IMR-90 (cell line): ENCODE data around the gene WDR70. TPM values are rescaled to one million over a fixed set of nuclear protein-coding genes. Genes with fewer than 3 reads are reported as not detected.

ENCODE experiments used
- ATAC-seq: fragments of 200-7000 bp; cut with Tn5 transposase; 2 replicates; pipeline ENCODE4 v1.9.1; 2020; ENCODE audit warnings: low read depth, mild to moderate bottlenecking, moderate library complexity
- BruUV-seq: library from RNA; stranded (reverse); fragments of 400-500 nt; replicated peaks from 2 replicates; lab custom pipeline; 2021; lab: Mats Ljungman, UMichigan
- CTCF ChIA-PET: fragments of 300-600 bp; formaldehyde crosslinking; extraction: SDS; loops from one replicate; lab custom pipeline; 2021; ENCODE audit warnings: antibody characterized with exemption; lab: Yijun Ruan, JAX
- POLR2A ChIA-PET: fragments of 300-600 bp; sonication (Branson Sonifier 250); formaldehyde crosslinking; loops from one replicate; lab custom pipeline; 2022; ENCODE audit warnings: antibody characterized with exemption; ENCODE audit not compliant: unreplicated experiment; lab: Charles Lee
- DNase-seq: peaks from one replicate; pipeline ENCODE4 v3.0.0; 2013
- H2AFZ ChIP-seq: replicated peaks from 2 replicates; pipeline ENCODE3; 2013; ENCODE audit warnings: low read length, mild to moderate bottlenecking; ENCODE audit not compliant: poor library complexity
- H2AK5ac ChIP-seq: 2 replicates; pipeline ENCODE4 v1.6.1; 2013; ENCODE audit warnings: low read depth, low read length, inconsistent platforms
- H2AK9ac ChIP-seq: replicated peaks from 2 replicates; pipeline ENCODE3; 2013; ENCODE audit warnings: mild to moderate bottlenecking, low read depth, low read length, moderate library complexity; ENCODE audit not compliant: poor library complexity
- H2BK120ac ChIP-seq: 2 replicates; pipeline ENCODE4 v1.6.1; 2013; ENCODE audit warnings: low read depth, low read length, inconsistent platforms
- H2BK15ac ChIP-seq: 3 replicates; pipeline ENCODE4 v1.6.1; 2013; ENCODE audit warnings: low read depth, low read length, inconsistent platforms
- H2BK20ac ChIP-seq: 2 replicates; pipeline ENCODE4 v1.6.1; 2013; ENCODE audit warnings: low read depth, mild to moderate bottlenecking, inconsistent platforms, low read length, moderate library complexity
- H2BK5ac ChIP-seq: 2 replicates; pipeline ENCODE4 v1.6.1; 2013; ENCODE audit warnings: mild to moderate bottlenecking, low read depth, low read length, inconsistent platforms; ENCODE audit not compliant: poor library complexity, severe bottlenecking
- H3K14ac ChIP-seq: replicated peaks from 2 replicates; pipeline ENCODE4 v1.6.1; 2013; ENCODE audit warnings: low read depth, low read length, inconsistent platforms
- H3K18ac ChIP-seq: 2 replicates; pipeline ENCODE4 v1.6.1; 2013; ENCODE audit warnings: low read depth, low read length, control low read depth
- H3K23ac ChIP-seq: 2 replicates; pipeline ENCODE4 v1.6.1; 2013; ENCODE audit warnings: low read depth, low read length, inconsistent platforms
- H3K27ac ChIP-seq: 2 replicates; pipeline ENCODE4 v1.5.1; 2013; ENCODE audit warnings: mild to moderate bottlenecking, control low read depth, low read length; ENCODE audit not compliant: insufficient read depth
- H3K27me3 ChIP-seq: 2 replicates; pipeline ENCODE4 v1.6.1; 2013; ENCODE audit warnings: low read length; ENCODE audit not compliant: control insufficient read depth, insufficient read depth
- H3K36me3 ChIP-seq: 2 replicates; pipeline ENCODE4 v1.6.1; 2013; ENCODE audit warnings: low read length, mixed read lengths; ENCODE audit not compliant: control insufficient read depth, insufficient read depth
- H3K4ac ChIP-seq: 2 replicates; pipeline ENCODE4 v1.6.1; 2013; ENCODE audit warnings: low read depth, low read length, inconsistent platforms
- H3K4me1 ChIP-seq: 2 replicates; pipeline ENCODE4 v1.6.1; 2013; ENCODE audit warnings: low read length, mixed read lengths; ENCODE audit not compliant: control insufficient read depth, insufficient read depth
- H3K4me2 ChIP-seq: 2 replicates; pipeline ENCODE4 v1.6.1; 2013; ENCODE audit warnings: low read depth, mild to moderate bottlenecking, control low read depth, low read length, moderate library complexity
- H3K4me3 ChIP-seq: 2 replicates; pipeline ENCODE4 v1.5.1; 2013; ENCODE audit warnings: low read depth, mild to moderate bottlenecking, control low read depth, low read length, moderate library complexity; ENCODE audit not compliant: insufficient read depth
- H3K56ac ChIP-seq: 2 replicates; pipeline ENCODE4 v1.6.1; 2013; ENCODE audit warnings: low read length, inconsistent platforms; ENCODE audit not compliant: insufficient read depth; ENCODE audit errors: extremely low read depth
- H3K79me1 ChIP-seq, 2 experiments: 2 replicates each; pipeline ENCODE4 v1.6.1; 2013; ENCODE audit warnings: low read length in 2 of 2, inconsistent platforms in 1 of 2, low read depth in 1 of 2
- H3K9ac ChIP-seq: 2 replicates; pipeline ENCODE4 v1.6.1; 2013; ENCODE audit warnings: low read depth, low read length, control low read depth
- H3K9me1 ChIP-seq: 2 replicates; pipeline ENCODE4 v1.6.1; 2013; ENCODE audit warnings: low read length, inconsistent platforms; ENCODE audit not compliant: insufficient read depth
- H3K9me3 ChIP-seq: 2 replicates; pipeline ENCODE4 v1.6.1; 2013; ENCODE audit warnings: low read length; ENCODE audit not compliant: control insufficient read depth, insufficient read depth
- H4K20me1 ChIP-seq: 2 replicates; pipeline ENCODE4 v1.6.1; 2013; ENCODE audit warnings: low read length, inconsistent platforms; ENCODE audit not compliant: insufficient read depth
- H4K5ac ChIP-seq: 2 replicates; pipeline ENCODE4 v1.6.1; 2013; ENCODE audit warnings: mild to moderate bottlenecking, low read depth, low read length, control low read depth
- H4K8ac ChIP-seq, 2 experiments: 2 replicates each; pipeline ENCODE4 v1.6.1; 2013; ENCODE audit warnings: low read depth in 2 of 2, low read length in 2 of 2, control low read depth in 1 of 2, inconsistent platforms in 1 of 2
- H4K91ac ChIP-seq: 2 replicates; pipeline ENCODE4 v1.6.1; 2013; ENCODE audit warnings: low read depth, low read length, inconsistent platforms; ENCODE audit not compliant: insufficient read depth
- BHLHE40 ChIP-seq: fragments of 150-350 bp; IDR thresholded peaks from 2 replicates; pipeline ENCODE4 v1.6.1; 2016; ENCODE audit warnings: mild to moderate bottlenecking, low read depth, low read length
- CEBPB ChIP-seq: IDR thresholded peaks from 2 replicates; pipeline ENCODE4 v1.6.1; 2012; ENCODE audit warnings: low read depth, low read length, improper control_type of control experiment
- ELK1 ChIP-seq: fragments of 150-350 bp; IDR thresholded peaks from 2 replicates; pipeline ENCODE4 v1.6.1; 2016; ENCODE audit warnings: low read depth, mild to moderate bottlenecking, low read length, moderate library complexity, borderline replicate concordance
- MAFK ChIP-seq: IDR thresholded peaks from 2 replicates; pipeline ENCODE4 v1.6.1; 2012; ENCODE audit warnings: low read depth, low read length, improper control_type of control experiment
- MXI1 ChIP-seq: IDR thresholded peaks from 2 replicates; pipeline ENCODE4 v1.6.1; 2012; ENCODE audit warnings: low read depth, mild to moderate bottlenecking, low read length, moderate library complexity, borderline replicate concordance
- NFE2L2 ChIP-seq: fragments of 150-350 bp; IDR thresholded peaks from 2 replicates; pipeline ENCODE4 v1.6.1; 2016; ENCODE audit warnings: low read depth, mild to moderate bottlenecking, low read length
- dilution Hi-C: fragments of 300-500 bp; cut with HindIII; formaldehyde crosslinking; loops from one replicate; pipeline ENCODE4 v1.14.3; 2018; ENCODE audit warnings: low sequenced_read_pairs; ENCODE audit not compliant: unreplicated experiment
- in situ Hi-C: fragments of 300-500 bp; cut with MboI; formaldehyde crosslinking; loops from 3 replicates; pipeline ENCODE4 v1.14.3; 2019; ENCODE audit warnings: low sequenced_read_pairs, inconsistent platforms, mixed read lengths
- intact Hi-C: fragments of 100-400 bp; cut with micrococcal nuclease; formaldehyde crosslinking; loops from 2 replicates; pipeline ENCODE4 v1.10.0; 2022
- polyA plus RNA-seq, 3 experiments: library from polyadenylated mRNA; depleted of rRNA; stranded (reverse); fragments of >200 nt; gene quantifications; 2 replicates each; pipeline ENCODE4 v1.2.3, GENCODE V29; 2012; ENCODE audit warnings: low replicate concordance in 1 of 3
- total RNA-seq: library from RNA; depleted of rRNA; stranded (reverse); fragments of >200 nt; gene quantifications from 2 replicates; pipeline ENCODE4 v1.2.3, GENCODE V29; 2012
- TF ChIP-seq, protein P1 (sequence below): conservative IDR thresholded peaks from 2 replicates; pipeline ENCODE4 v1.5.1; 2012; ENCODE audit warnings: mild to moderate bottlenecking, low read depth, low read length, improper control_type of control experiment

WDR70 gene
- total and polyA plus RNA-seq, 2 of the 4 experiments (the other 2 are of a cell fraction), result 16.7 to 29.9 TPM

GRCh38 chr5:37756248-37756647 is 377.1 kb downstream of the WDR70 start:
- Histone ChIP-seq H3K56ac (no peak overlapping the region), H3K23ac (no peak overlapping the region), H2AFZ (no peak overlapping the region), H4K5ac (no peak overlapping the region), H3K27ac (no peak overlapping the region), H3K4ac (no peak overlapping the region), H4K91ac (no peak overlapping the region), H2AK5ac (no peak overlapping the region), H3K18ac (no peak overlapping the region), H4K20me1 (no peaks in the 10 kb centered on the region), H2BK120ac (no peak overlapping the region), H3K36me3 (no peaks in the 10 kb centered on the region), H2AK9ac (no peak overlapping the region), H3K4me2 (no peak overlapping the region), H3K27me3 (no peaks in the 10 kb centered on the region), H3K4me3 (no peak overlapping the region), H3K79me1 (no peaks in the 10 kb centered on the region), H2BK15ac (no peak overlapping the region), H4K8ac (no peak overlapping the region), H3K4me1 (no peaks in the 10 kb centered on the region; the same call in 1 of the 2 replicates), H2BK5ac (no peak overlapping the region), H3K9ac (no peak overlapping the region), H3K9me3 (peaks cover 3% of the 10 kb centered on the region; the same call in 1 of the 2 replicates), H3K14ac (no peak overlapping the region), H2BK20ac (no peak overlapping the region), H3K9me1 (no peaks in the 10 kb centered on the region)
- DNase-seq (no peak), ATAC-seq (no peak)
- ChIA-PET CTCF (no interaction called here), POLR2A (no interaction called here)
- no TSS peak for BruUV-seq
- intact Hi-C loops, result loop anchor here (5.0 kb wide), 1 partner anchor 344 kb away; no protein-coding TSS in a partner anchor
- in situ Hi-C loops, result no loop called here
- TF ChIP-seq MXI1 (no peak), NFE2L2 (no peak), ELK1 (no peak), CEBPB (no peak), MAFK (no peak), BHLHE40 (no peak)
- TF ChIP-seq, protein P1, sequence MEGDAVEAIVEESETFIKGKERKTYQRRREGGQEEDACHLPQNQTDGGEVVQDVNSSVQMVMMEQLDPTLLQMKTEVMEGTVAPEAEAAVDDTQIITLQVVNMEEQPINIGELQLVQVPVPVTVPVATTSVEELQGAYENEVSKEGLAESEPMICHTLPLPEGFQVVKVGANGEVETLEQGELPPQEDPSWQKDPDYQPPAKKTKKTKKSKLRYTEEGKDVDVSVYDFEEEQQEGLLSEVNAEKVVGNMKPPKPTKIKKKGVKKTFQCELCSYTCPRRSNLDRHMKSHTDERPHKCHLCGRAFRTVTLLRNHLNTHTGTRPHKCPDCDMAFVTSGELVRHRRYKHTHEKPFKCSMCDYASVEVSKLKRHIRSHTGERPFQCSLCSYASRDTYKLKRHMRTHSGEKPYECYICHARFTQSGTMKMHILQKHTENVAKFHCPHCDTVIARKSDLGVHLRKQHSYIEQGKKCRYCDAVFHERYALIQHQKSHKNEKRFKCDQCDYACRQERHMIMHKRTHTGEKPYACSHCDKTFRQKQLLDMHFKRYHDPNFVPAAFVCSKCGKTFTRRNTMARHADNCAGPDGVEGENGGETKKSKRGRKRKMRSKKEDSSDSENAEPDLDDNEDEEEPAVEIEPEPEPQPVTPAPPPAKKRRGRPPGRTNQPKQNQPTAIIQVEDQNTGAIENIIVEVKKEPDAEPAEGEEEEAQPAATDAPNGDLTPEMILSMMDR, result no peak
- dilution Hi-C loops, result no loop called here
